ENCODE results near the gene UBL7. TPM values are rescaled to one million over a fixed set of nuclear protein-coding genes. Genes with fewer than 3 reads are reported as not detected.

Gene UBL7
- total and polyA plus RNA-seq, 3 experiments from 2014 or later, result 64.9 to 101 (median 67.7) TPM

DNA sequence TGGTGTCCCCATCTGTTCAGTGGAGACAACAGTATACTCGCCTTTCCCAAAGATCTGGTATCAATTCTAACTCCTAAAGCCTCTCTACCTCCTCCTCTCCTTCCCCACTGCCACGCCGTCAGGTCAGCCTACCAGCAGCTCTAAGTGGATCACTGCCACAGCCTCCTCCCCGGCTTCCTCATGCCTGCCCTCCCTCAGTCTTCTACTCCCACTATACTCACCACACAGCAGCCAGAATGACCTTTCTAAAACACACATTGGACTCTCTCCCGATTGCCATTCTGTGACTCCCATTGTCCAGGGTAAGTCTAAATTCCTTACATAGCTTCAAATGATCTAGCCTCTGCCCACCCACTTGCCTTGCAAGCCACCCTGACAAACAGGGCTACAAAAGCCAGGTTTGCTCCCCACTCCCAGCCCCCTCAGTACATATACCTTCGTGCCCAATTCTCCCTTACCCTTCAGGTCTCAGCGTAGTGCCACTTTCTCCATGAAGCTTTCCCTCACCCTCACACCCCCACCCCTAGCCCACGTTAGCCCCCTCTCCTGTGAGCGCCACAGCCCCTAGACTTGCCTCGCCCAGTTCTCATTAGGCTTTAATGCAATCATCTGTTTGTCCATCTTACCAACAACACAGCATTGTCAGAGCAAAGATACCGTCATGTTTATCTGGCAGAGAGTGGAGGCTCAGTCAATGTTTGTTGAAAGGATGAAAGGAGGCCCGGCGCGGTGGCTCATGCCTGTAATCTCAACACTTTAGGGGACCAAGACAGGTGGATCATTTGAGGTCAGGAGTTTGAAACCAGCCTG is 17.7 kb downstream of the UBL7 start:
- CTCF ChIA-PET, result interaction anchor here (1.3 to 10.5 kb wide), 3 partner anchors 60 to 69 kb away, joined by 4 to 163 read pairs (median 10); no protein-coding TSS in a partner anchor
- Histone ChIP-seq H3K4me3 (ENCODE audit: low read length) (no peak overlapping the region), H3K27me3 (ENCODE audit: insufficient read depth, low read length, poor library complexity, severe bottlenecking) (no peaks in the 10 kb centered on the region), H3K9me3 (ENCODE audit: low read length) (no peaks in the 10 kb centered on the region), H3K36me3 (ENCODE audit: insufficient read depth, low read length) (peaks cover 11% of the 10 kb centered on the region), H3K27ac (ENCODE audit: low read depth, low read length) (no peak overlapping the region), H3K4me1 (ENCODE audit: insufficient read depth, low read length) (no peaks in the 10 kb centered on the region)
- no peak for DNase-seq
- H3K4me1 Mint-ChIP-seq, result peaks cover 0 to 5% (median 4%) of the 10 kb centered on the region in 3 donors
- POLR2A ChIA-PET, result no interaction called here
- H3K4me3 Mint-ChIP-seq, result no peak overlapping the region
- peak overlapping the region in 2 of 8 donors; percentile 2 to 7 for H3K27ac Mint-ChIP-seq
- no peaks in the 10 kb centered on the region for H3K27me3 Mint-ChIP-seq
- H3K36me3 Mint-ChIP-seq, result peaks cover 18 to 42% (median 19%) of the 10 kb centered on the region in 3 donors
- H3K9me3 Mint-ChIP-seq, result no peaks in the 10 kb centered on the region

DNA sequence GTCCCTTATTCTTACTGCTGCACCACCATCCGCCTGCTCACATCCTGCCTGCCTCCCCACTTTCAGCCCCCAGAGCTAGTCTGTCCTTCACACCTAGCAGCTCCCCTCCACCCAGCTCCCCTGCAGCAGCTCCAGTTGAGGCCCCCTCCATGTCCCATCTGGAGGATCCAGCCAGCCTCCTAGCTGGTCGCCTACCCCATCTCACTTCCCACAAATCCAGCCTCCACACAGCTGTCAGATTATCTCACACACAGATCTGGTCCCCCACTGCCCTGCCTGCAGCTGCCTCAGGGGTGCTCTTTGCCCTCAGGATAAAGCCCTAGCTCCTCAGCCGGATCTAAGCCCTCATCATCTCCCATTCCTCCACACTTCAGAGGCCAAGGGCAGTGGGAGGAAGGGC is 18.4 kb downstream of the UBL7 start:
- Histone ChIP-seq H3K4me3 (ENCODE audit: low read length) (no peak overlapping the region), H3K4me1 (ENCODE audit: insufficient read depth, low read length) (no peaks in the 10 kb centered on the region), H3K27ac (ENCODE audit: low read depth, low read length) (no peak overlapping the region), H3K27me3 (ENCODE audit: insufficient read depth, low read length, poor library complexity, severe bottlenecking) (no peaks in the 10 kb centered on the region), H3K36me3 (ENCODE audit: insufficient read depth, low read length) (peaks cover 8% of the 10 kb centered on the region), H3K9me3 (ENCODE audit: low read length) (no peaks in the 10 kb centered on the region)
- peak in 1 of 5 donors; percentile 22 for DNase-seq
- no peak overlapping the region for H3K4me3 Mint-ChIP-seq
- H3K9me3 Mint-ChIP-seq, result no peaks in the 10 kb centered on the region
- peaks cover 15 to 35% (median 16%) of the 10 kb centered on the region in 3 donors for H3K36me3 Mint-ChIP-seq
- ChIA-PET POLR2A (no interaction called here), CTCF (interaction anchor here (1.3 to 10.5 kb wide), 5 partner anchors 40 to 71 kb away, joined by 3 to 163 read pairs (median 7); no protein-coding TSS in a partner anchor)
- peaks cover 0 to 6% (median 5%) of the 10 kb centered on the region in 3 donors for H3K4me1 Mint-ChIP-seq
- H3K27ac Mint-ChIP-seq, result no peak overlapping the region
- H3K27me3 Mint-ChIP-seq, result no peaks in the 10 kb centered on the region

DNA sequence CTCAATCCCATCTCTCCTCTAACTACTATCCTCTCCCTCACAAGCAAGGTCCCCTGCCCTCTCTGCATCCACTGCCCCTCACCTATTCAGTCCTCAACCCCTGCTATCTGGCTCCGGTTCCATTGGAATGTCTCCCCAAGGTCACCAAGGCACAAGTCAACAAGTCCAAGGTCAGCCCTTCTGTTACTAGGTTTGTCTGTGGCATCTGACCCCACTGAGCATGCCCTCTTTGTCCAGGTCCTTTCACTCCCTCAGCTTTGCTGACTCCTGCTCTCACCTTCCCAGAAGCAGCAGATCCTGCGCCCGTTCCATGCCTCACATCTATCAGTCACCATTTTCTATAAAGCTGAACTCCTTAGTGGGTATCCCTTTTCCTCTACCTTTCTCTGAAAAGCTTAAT is 18.9 kb downstream of the UBL7 start:
- peaks cover 0 to 6% (median 5%) of the 10 kb centered on the region in 3 donors for H3K4me1 Mint-ChIP-seq
- no peak overlapping the region for H3K4me3 Mint-ChIP-seq
- peak overlapping the region in 3 of 8 donors; percentile 33 to 64 (median 56) for H3K27ac Mint-ChIP-seq
- H3K27ac ChIP-seq (ENCODE audit: low read depth, low read length), result no peak overlapping the region
- no peaks in the 10 kb centered on the region for H3K9me3 Mint-ChIP-seq
- no peaks in the 10 kb centered on the region for H3K27me3 ChIP-seq (ENCODE audit: insufficient read depth, low read length, poor library complexity, severe bottlenecking)
- no peaks in the 10 kb centered on the region for H3K4me1 ChIP-seq (ENCODE audit: insufficient read depth, low read length)
- H3K9me3 ChIP-seq (ENCODE audit: low read length), result no peaks in the 10 kb centered on the region
- DNase-seq, result no peak
- no peaks in the 10 kb centered on the region for H3K27me3 Mint-ChIP-seq
- POLR2A ChIA-PET, result no interaction called here
- peaks cover 15 to 31% (median 16%) of the 10 kb centered on the region in 3 donors for H3K36me3 Mint-ChIP-seq
- CTCF ChIA-PET, result interaction anchor here (0.8 to 10.5 kb wide), 8 partner anchors 24 to 71 kb away, joined by 3 to 163 read pairs (median 4); no protein-coding TSS in a partner anchor
- H3K4me3 ChIP-seq (ENCODE audit: low read length), result no peak overlapping the region
- peaks cover 5% of the 10 kb centered on the region for H3K36me3 ChIP-seq (ENCODE audit: insufficient read depth, low read length)

DNA sequence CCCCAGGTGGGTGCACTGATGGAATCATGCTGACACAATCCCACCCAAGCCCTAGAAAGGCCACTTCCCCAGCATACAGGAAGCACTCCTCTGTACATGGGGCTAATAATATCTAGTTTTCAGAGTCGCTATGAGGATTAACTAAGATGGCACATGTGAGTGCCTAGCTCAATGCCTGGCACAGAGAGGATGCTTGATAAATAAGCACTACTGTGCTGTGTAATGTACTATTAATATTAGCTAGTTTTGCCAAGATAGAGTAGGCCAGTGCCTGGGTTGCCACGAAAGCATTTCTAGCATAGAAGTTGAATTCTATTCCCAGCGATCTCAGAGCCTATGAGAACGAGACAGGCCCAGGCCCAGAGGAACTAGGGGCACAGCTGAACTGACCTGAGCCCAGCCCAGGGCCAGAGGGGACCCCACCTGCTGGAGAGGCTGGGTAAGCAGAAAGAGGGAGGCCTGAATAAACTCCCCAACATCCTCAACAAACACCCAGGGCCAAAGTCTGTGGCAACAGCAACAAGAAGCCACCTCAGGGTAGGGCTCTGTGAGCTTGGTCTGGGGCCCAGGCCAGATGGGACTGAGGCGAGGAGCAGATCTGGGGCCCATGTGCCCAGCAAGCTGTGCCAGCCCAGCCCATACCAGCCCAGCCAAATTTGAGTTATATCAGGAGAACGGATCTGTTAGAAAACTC is 19.6 kb downstream of the UBL7 start:
- Mint-ChIP-seq H3K4me3 (no peak overlapping the region), H3K36me3 (peaks cover 9 to 24% (median 10%) of the 10 kb centered on the region in 3 donors), H3K9me3 (no peaks in the 10 kb centered on the region), H3K27ac (peak overlapping the region in 1 of 8 donors; percentile 21), H3K4me1 (peaks cover 0 to 6% (median 5%) of the 10 kb centered on the region in 3 donors), H3K27me3 (no peaks in the 10 kb centered on the region)
- Histone ChIP-seq H3K36me3 (ENCODE audit: insufficient read depth, low read length) (no peaks in the 10 kb centered on the region), H3K27ac (ENCODE audit: low read depth, low read length) (no peak overlapping the region), H3K4me1 (ENCODE audit: insufficient read depth, low read length) (no peaks in the 10 kb centered on the region), H3K4me3 (ENCODE audit: low read length) (no peak overlapping the region), H3K9me3 (ENCODE audit: low read length) (no peaks in the 10 kb centered on the region), H3K27me3 (ENCODE audit: insufficient read depth, low read length, poor library complexity, severe bottlenecking) (no peaks in the 10 kb centered on the region)
- CTCF ChIA-PET, result interaction anchor here (0.8 to 10.5 kb wide), 11 partner anchors 10 to 460 kb away, joined by 3 to 163 read pairs (median 3); no protein-coding TSS in a partner anchor
- POLR2A ChIA-PET, result interaction anchor here (0.6 kb wide), 1 partner anchor 13 kb away, joined by 3 read pairs; no protein-coding TSS in a partner anchor
- no peak for DNase-seq

DNA sequence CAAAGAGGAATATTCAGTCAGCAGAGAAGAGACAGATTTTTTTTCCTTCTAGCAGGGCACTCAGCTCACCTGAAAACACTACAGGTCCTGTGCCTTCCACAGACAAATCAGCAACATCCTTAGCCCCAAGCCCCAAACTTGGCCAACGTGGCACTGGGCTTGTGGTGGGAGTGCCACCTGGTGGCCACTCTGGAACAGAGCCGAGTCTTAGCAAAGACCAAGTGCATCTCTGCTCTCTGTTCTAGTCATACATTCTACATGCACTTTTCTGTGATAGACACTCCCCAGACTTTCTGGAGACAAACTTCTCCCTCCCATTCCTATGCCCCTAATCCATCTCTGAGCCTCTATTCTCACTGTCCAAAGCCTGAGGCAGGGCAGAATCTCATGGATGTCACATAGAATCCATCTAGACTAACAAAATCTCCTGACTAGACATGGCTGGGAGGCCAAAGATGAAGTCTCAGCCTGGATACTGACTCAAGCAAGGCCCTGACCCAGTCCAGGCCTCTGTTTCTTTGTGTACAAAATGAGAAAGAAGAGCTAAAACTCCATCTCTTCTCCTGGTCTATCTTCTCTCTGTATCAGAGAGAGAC is 22.1 kb downstream of the UBL7 start:
- ChIA-PET POLR2A (interaction anchor here (0.8 to 1.3 kb wide), 2 partner anchors 56 to 63 kb away, joined by 3 to 5 read pairs; no protein-coding TSS in a partner anchor), CTCF (interaction anchor here (0.6 to 10.5 kb wide), 18 partner anchors 10 to 331 kb away, joined by 3 to 163 read pairs (median 5); partner anchors contain the start of gene UBL7)
- H3K4me3 Mint-ChIP-seq, result peak overlapping the region in 1 of 7 donors; percentile 71
- peaks cover 14 to 26% (median 19%) of the 10 kb centered on the region in 3 donors for H3K4me1 Mint-ChIP-seq
- peak overlapping the region in 4 of 8 donors; percentile 7 to 64 (median 27) for H3K27ac Mint-ChIP-seq
- Histone ChIP-seq H3K27ac (ENCODE audit: low read depth, low read length) (no peak overlapping the region), H3K4me3 (ENCODE audit: low read length) (no peak overlapping the region), H3K36me3 (ENCODE audit: insufficient read depth, low read length) (no peaks in the 10 kb centered on the region), H3K9me3 (ENCODE audit: low read length) (no peaks in the 10 kb centered on the region), H3K4me1 (ENCODE audit: insufficient read depth, low read length) (peaks cover 12% of the 10 kb centered on the region), H3K27me3 (ENCODE audit: insufficient read depth, low read length, poor library complexity, severe bottlenecking) (no peaks in the 10 kb centered on the region)
- H3K27me3 Mint-ChIP-seq, result no peaks in the 10 kb centered on the region
- no peaks in the 10 kb centered on the region for H3K36me3 Mint-ChIP-seq
- H3K9me3 Mint-ChIP-seq, result no peaks in the 10 kb centered on the region
- DNase-seq, result peak; percentile 62 to 84 (median 65)

DNA sequence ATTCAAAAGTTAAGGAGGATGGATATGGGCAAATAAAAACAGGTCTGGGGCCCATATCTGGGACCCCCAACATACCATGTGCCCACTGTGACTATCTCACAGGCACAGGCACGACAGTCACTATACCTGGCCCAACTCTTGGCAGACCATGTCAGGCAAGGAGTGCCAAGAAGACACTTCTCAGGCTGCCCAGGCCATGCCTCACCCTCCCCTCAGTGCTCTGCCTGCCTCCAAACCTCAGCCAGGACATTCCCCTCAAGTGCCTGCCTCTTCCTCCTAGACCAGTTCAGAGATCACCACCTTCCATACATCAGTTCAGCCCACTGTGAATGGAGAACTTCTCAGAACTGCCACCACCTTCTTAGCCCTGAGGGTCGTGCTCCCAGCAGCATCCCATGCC is 22.8 kb downstream of the UBL7 start:
- no peak for DNase-seq
- Histone ChIP-seq H3K4me1 (ENCODE audit: insufficient read depth, low read length) (peaks cover 12% of the 10 kb centered on the region), H3K36me3 (ENCODE audit: insufficient read depth, low read length) (no peaks in the 10 kb centered on the region), H3K4me3 (ENCODE audit: low read length) (no peak overlapping the region), H3K27ac (ENCODE audit: low read depth, low read length) (no peak overlapping the region), H3K9me3 (ENCODE audit: low read length) (no peaks in the 10 kb centered on the region), H3K27me3 (ENCODE audit: insufficient read depth, low read length, poor library complexity, severe bottlenecking) (no peaks in the 10 kb centered on the region)
- Mint-ChIP-seq H3K36me3 (no peaks in the 10 kb centered on the region), H3K4me1 (peaks cover 14 to 26% (median 19%) of the 10 kb centered on the region in 3 donors), H3K9me3 (no peaks in the 10 kb centered on the region), H3K4me3 (peak overlapping the region in 2 of 7 donors; percentile 8 to 71), H3K27me3 (no peaks in the 10 kb centered on the region), H3K27ac (peak overlapping the region in 2 of 8 donors; percentile 7 to 16)
- CTCF ChIA-PET, result interaction anchor here (0.6 to 10.5 kb wide), 12 partner anchors 11 to 331 kb away, joined by 3 to 163 read pairs (median 4); no protein-coding TSS in a partner anchor
- POLR2A ChIA-PET, result no interaction called here

DNA sequence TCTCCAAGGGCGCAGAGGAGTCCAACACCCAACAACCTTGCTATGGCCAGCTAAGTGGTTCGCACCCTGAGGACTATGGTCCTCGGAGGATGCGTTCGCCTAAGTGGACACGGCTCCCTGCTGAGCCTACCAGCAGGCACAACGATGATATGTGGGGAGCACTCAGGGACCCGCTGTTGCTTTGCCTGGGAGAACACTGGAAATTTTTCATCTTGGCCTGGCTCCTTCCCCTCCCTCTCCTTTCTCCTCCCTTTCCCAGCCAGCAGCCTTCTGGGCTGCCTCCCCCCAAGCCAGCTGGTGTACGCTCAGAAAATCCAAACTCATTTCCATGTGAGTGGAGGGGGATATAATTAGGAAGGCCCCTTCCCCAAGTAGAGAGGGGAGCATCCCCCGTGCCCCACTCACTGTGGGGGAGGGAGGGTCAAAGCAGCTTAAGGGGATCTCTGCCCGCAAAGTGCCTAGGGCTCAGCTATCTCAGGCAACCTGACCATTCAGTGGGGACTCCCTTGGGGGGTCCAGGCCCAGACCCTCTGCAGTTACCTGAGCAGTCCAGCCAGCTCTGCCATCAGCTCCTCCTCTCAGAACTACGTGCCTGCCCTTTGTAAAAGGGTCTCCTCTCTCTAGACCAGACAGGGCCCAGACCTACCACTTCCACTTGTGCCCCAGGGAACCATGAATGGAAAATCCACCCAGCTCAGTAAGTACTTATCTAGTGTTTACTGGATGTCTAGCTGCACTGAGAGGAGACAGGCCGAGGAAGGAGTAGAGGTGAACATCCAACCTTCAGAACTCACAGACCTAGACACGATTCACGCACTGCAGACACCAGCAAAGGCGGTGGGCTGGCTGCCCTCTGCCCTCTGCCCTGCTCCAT is 26.5 kb downstream of the UBL7 start:
- H3K4me1 Mint-ChIP-seq, result peaks cover 44 to 59% (median 49%) of the 10 kb centered on the region in 3 donors
- H3K36me3 Mint-ChIP-seq, result no peaks in the 10 kb centered on the region
- Histone ChIP-seq H3K4me1 (ENCODE audit: insufficient read depth, low read length) (peaks cover 19% of the 10 kb centered on the region), H3K36me3 (ENCODE audit: insufficient read depth, low read length) (no peaks in the 10 kb centered on the region), H3K27me3 (ENCODE audit: insufficient read depth, low read length, poor library complexity, severe bottlenecking) (no peaks in the 10 kb centered on the region), H3K4me3 (ENCODE audit: low read length) (peak overlapping the region; percentile 58), H3K27ac (ENCODE audit: low read depth, low read length) (peak overlapping the region; percentile 77), H3K9me3 (ENCODE audit: low read length) (no peaks in the 10 kb centered on the region)
- CTCF ChIA-PET, result interaction anchor here (0.8 to 8.1 kb wide), 4 partner anchors 35 to 61 kb away, joined by 3 to 72 read pairs (median 3); no protein-coding TSS in a partner anchor
- H3K27me3 Mint-ChIP-seq, result peaks cover 0 to 1% of the 10 kb centered on the region in 2 donors
- H3K4me3 Mint-ChIP-seq, result peak overlapping the region; percentile 84 to 90 (median 86)
- no peak for DNase-seq
- no peaks in the 10 kb centered on the region for H3K9me3 Mint-ChIP-seq
- POLR2A ChIA-PET, result interaction anchor here (0.8 to 2.4 kb wide), 4 partner anchors 26 to 52 kb away, joined by 3 to 5 read pairs (median 3); no protein-coding TSS in a partner anchor
- H3K27ac Mint-ChIP-seq, result peak overlapping the region; percentile 84 to 98 (median 91)
